Pulmonary artery endothelial cell (primary cell): Measurements from ENCODE around the gene ADSL. TPM values are rescaled to one million over a fixed set of nuclear protein-coding genes. Genes with fewer than 3 reads are reported as not detected.

ENCODE experiments used
- DNase-seq: peaks from one replicate; pipeline ENCODE4 v3.0.0-alpha.2; 2011; ENCODE audit warnings: low read depth, low spot score
- total RNA-seq: library from RNA; depleted of rRNA; stranded (reverse); fragments of >200 nt; gene quantifications from 2 replicates; pipeline ENCODE4 v1.2.3, GENCODE V29; 2014

Gene ADSL
- total RNA-seq, 1 donor from 2014 or later = 172 TPM

GRCh38 chr22:40404251-40405177 lies 58.2 kb downstream of the ADSL start:
- no peak for DNase-seq

- no peak for DNase-seq
Observed at GRCh38 chr22:40405178-40406062, 59.1 kb downstream of the ADSL start.

GRCh38 chr22:40406063-40406890 lies 60.0 kb downstream of the ADSL start:
- DNase-seq = no peak

- DNase-seq = no peak
Observed at GRCh38 chr22:40407021-40407761, 60.9 kb downstream of the ADSL start.

- DNase-seq = no peak
Observed at GRCh38 chr22:40407831-40408717, 61.8 kb downstream of the ADSL start.

GRCh38 chr22:40408718-40409612 lies 62.7 kb downstream of the ADSL start:
- DNase-seq = no peak

- no peak for DNase-seq
Observed at GRCh38 chr22:40409613-40410113, 63.4 kb downstream of the ADSL start.

- no peak for DNase-seq
Observed at GRCh38 chr22:40410272-40410671, 64.0 kb downstream of the ADSL start.

- DNase-seq = no peak
Observed at GRCh38 chr22:40410731-40411505, 64.6 kb downstream of the ADSL start.

- DNase-seq = no peak
Observed at GRCh38 chr22:40411506-40411861, 65.2 kb downstream of the ADSL start.

GRCh38 chr22:40412441-40412840 lies 66.1 kb downstream of the ADSL start:
- no peak for DNase-seq

- DNase-seq = no peak
Observed at GRCh38 chr22:40413873-40414272, 67.6 kb downstream of the ADSL start.

- DNase-seq = no peak
Observed at GRCh38 chr22:40414311-40414710, 68.0 kb downstream of the ADSL start.

GRCh38 chr22:40414838-40415505 lies 68.7 kb downstream of the ADSL start:
- DNase-seq = no peak

GRCh38 chr22:40415531-40416266 lies 69.4 kb downstream of the ADSL start:
- no peak for DNase-seq

- DNase-seq = no peak
Observed at GRCh38 chr22:40416267-40416570, 69.9 kb downstream of the ADSL start.

GRCh38 chr22:40416636-40417035 lies 70.3 kb downstream of the ADSL start:
- DNase-seq = no peak
